HCT116 (cell line): ENCODE measurements around the gene DDR1.

ENCODE experiments used
- CTCF ChIP-seq, 3 experiments: fragments of 200-600 bp in 1 of 3; sonication (generic) in 1 of 3; IDR thresholded peaks in 2 of 3; conservative IDR thresholded peaks in 1 of 3; 2 replicates each; pipeline ENCODE4 v1.5.1; 2012 to 2017; ENCODE audit warnings: low read depth in 2 of 3, low read length in 2 of 3, antibody characterized with exemption in 1 of 3, borderline replicate concordance in 1 of 3, control low read depth in 1 of 3, mild to moderate bottlenecking in 1 of 3, mixed read lengths in 1 of 3, mixed run types in 1 of 3, moderate library complexity in 1 of 3; ENCODE audit not compliant: insufficient read depth in 1 of 3
- EZH2 ChIP-seq: fragments of 200-600 bp; sonication (generic); IDR thresholded peaks from 2 replicates; pipeline ENCODE4 v1.6.1; 2017; ENCODE audit warnings: antibody characterized with exemption, mixed run types
- POLR2A ChIP-seq: IDR thresholded peaks from 2 replicates; pipeline ENCODE4 v1.7.0; 2011; ENCODE audit warnings: borderline replicate concordance; ENCODE audit not compliant: insufficient read depth, insufficient read length; ENCODE audit errors: extremely low read depth
- RAD21 ChIP-seq: IDR thresholded peaks from 2 replicates; pipeline ENCODE4 v1.6.1; 2012; ENCODE audit warnings: low read depth, mild to moderate bottlenecking
- REST ChIP-seq: IDR thresholded peaks from 2 replicates; pipeline ENCODE4 v1.6.1; 2012; ENCODE audit warnings: low read depth
- TCF7L2 ChIP-seq: IDR thresholded peaks from 2 replicates; pipeline ENCODE4 v1.7.0; 2011; ENCODE audit warnings: borderline replicate concordance, inconsistent platforms; ENCODE audit not compliant: insufficient read depth, insufficient read length; ENCODE audit errors: extremely low read depth

- TF ChIP-seq POLR2A = no peak
- no peak for TF ChIP-seq CTCF (IDR thresholded peaks at IDR 0.05 in 2 of 3, conservative IDR thresholded peaks at IDR 0.05 in 1 of 3; ENCODE audit: borderline replicate concordance in 1 of 3, insufficient read depth in 1 of 3, low read depth in 2 of 3, low read length in 2 of 3)
- TF ChIP-seq REST = no peak
- TF ChIP-seq RAD21 = peak; percentile 20; the same call in 1 of the 2 replicates
- TF ChIP-seq TCF7L2 = no peak
- no peak for TF ChIP-seq EZH2
Measured at GRCh38 chr6:30844118-30844535, 40.2 kb upstream of the DDR1 start.
